HEK293 (cell line): ENCODE data around the gene LOXL4.

Source experiments
- CTCF ChIA-PET: fragments of 350-600 bp; formaldehyde crosslinking; extraction: SDS; loops from one replicate; lab custom pipeline; 2021; ENCODE audit warnings: antibody characterized with exemption; lab: Yijun Ruan, JAX
- POLR2A ChIA-PET: fragments of 300-600 bp; formaldehyde crosslinking; extraction: SDS; loops from one replicate; lab custom pipeline; 2020; ENCODE audit warnings: antibody characterized with exemption, inconsistent platforms; lab: Yijun Ruan, JAX
- H3K27ac ChIP-seq: fragments of 200-500 bp; sonication (Bioruptor generic); 2 replicates; pipeline ENCODE4 v1.5.1; 2014; ENCODE audit warnings: low read depth, low read length, control low read depth, inconsistent platforms; ENCODE audit errors: extremely low read depth
- H3K36me3 ChIP-seq, 2 experiments: fragments of 200-500 bp in 1 of 2; sonication (Bioruptor generic) in 1 of 2; 1 replicate in 1 of 2; 2 replicates in 1 of 2; pipeline ENCODE4 v1.5.1; 2014 to 2017; ENCODE audit warnings: inconsistent platforms in 2 of 2, low read length in 2 of 2; ENCODE audit not compliant: control insufficient read depth in 2 of 2, insufficient read depth in 1 of 2
- H3K4me1 ChIP-seq: fragments of 200-500 bp; sonication (Bioruptor generic); 2 replicates; pipeline ENCODE4 v1.5.1; 2014; ENCODE audit warnings: mild to moderate bottlenecking, low read length, inconsistent platforms; ENCODE audit not compliant: control insufficient read depth, insufficient read depth
- H3K4me3 ChIP-seq: 2 replicates; pipeline ENCODE4 v1.5.1; 2011; ENCODE audit warnings: low read depth, mild to moderate bottlenecking, control low read depth, low read length, moderate library complexity
- H3K9me3 ChIP-seq: fragments of 200-500 bp; sonication (Bioruptor generic); 2 replicates; pipeline ENCODE4 v1.5.1; 2014; ENCODE audit warnings: low read depth, low read length, inconsistent platforms; ENCODE audit not compliant: control insufficient read depth, insufficient read depth
- HIC1 ChIP-seq: fragments of 450-650 bp; formaldehyde crosslinking; IDR thresholded peaks from 2 replicates; pipeline ENCODE4 v1.5.1; 2016; ENCODE audit warnings: missing biosample characterization, missing genetic modification characterization
- KLF10 ChIP-seq: fragments of 450-650 bp; IDR thresholded peaks from 2 replicates; pipeline ENCODE4 v1.5.1; 2018; ENCODE audit warnings: missing biosample characterization, mild to moderate bottlenecking, missing genetic modification characterization
- RBAK ChIP-seq: fragments of 450-650 bp; formaldehyde crosslinking; IDR thresholded peaks from 2 replicates; pipeline ENCODE4 v1.5.1; 2016; ENCODE audit warnings: missing biosample characterization, missing genetic modification characterization
- SCRT2 ChIP-seq: fragments of 450-650 bp; formaldehyde crosslinking; IDR thresholded peaks from 2 replicates; pipeline ENCODE4 v1.5.1; 2016; ENCODE audit warnings: missing biosample characterization, missing genetic modification characterization
- ZNF138 ChIP-seq: fragments of 450-650 bp; formaldehyde crosslinking; IDR thresholded peaks from 2 replicates; pipeline ENCODE4 v1.5.1; 2016; ENCODE audit warnings: missing biosample characterization, missing genetic modification characterization, borderline replicate concordance
- ZNF157 ChIP-seq: fragments of 450-650 bp; formaldehyde crosslinking; IDR thresholded peaks from 2 replicates; pipeline ENCODE4 v1.5.1; 2016; ENCODE audit warnings: missing biosample characterization, missing genetic modification characterization
- ZNF174 ChIP-seq: fragments of 450-650 bp; formaldehyde crosslinking; IDR thresholded peaks from 2 replicates; pipeline ENCODE4 v1.5.0; 2017; ENCODE audit warnings: missing biosample characterization, mild to moderate bottlenecking, missing genetic modification characterization
- ZNF2 ChIP-seq: fragments of 450-650 bp; formaldehyde crosslinking; IDR thresholded peaks from 2 replicates; pipeline ENCODE4 v1.5.1; 2016; ENCODE audit warnings: missing biosample characterization, missing genetic modification characterization
- ZNF202 ChIP-seq: fragments of 450-650 bp; formaldehyde crosslinking; IDR thresholded peaks from 2 replicates; pipeline ENCODE4 v1.5.1; 2016; ENCODE audit warnings: missing biosample characterization, missing genetic modification characterization, borderline replicate concordance
- ZNF214 ChIP-seq: fragments of 450-650 bp; formaldehyde crosslinking; IDR thresholded peaks from 2 replicates; pipeline ENCODE4 v1.5.1; 2017; ENCODE audit warnings: missing biosample characterization, mild to moderate bottlenecking, missing genetic modification characterization, borderline replicate concordance
- ZNF248 ChIP-seq: fragments of 450-650 bp; formaldehyde crosslinking; IDR thresholded peaks from 2 replicates; pipeline ENCODE4 v1.5.1; 2017; ENCODE audit warnings: missing biosample characterization, missing genetic modification characterization
- ZNF292 ChIP-seq: fragments of 450-650 bp; formaldehyde crosslinking; IDR thresholded peaks from 2 replicates; pipeline ENCODE4 v1.5.1; 2016; ENCODE audit warnings: low read depth, missing biosample characterization, missing genetic modification characterization, borderline replicate concordance
- ZNF394 ChIP-seq: fragments of 450-650 bp; formaldehyde crosslinking; IDR thresholded peaks from 2 replicates; pipeline ENCODE4 v1.5.1; 2016; ENCODE audit warnings: missing biosample characterization, missing genetic modification characterization, mild to moderate bottlenecking, moderate library complexity, borderline replicate concordance
- ZNF398 ChIP-seq: fragments of 450-650 bp; formaldehyde crosslinking; IDR thresholded peaks from 2 replicates; pipeline ENCODE4 v1.5.1; 2017; ENCODE audit warnings: missing biosample characterization, missing genetic modification characterization
- ZNF585B ChIP-seq: fragments of 450-650 bp; formaldehyde crosslinking; IDR thresholded peaks from 2 replicates; pipeline ENCODE4 v1.5.1; 2016; ENCODE audit warnings: missing biosample characterization, missing genetic modification characterization
- ZNF610 ChIP-seq: fragments of 450-650 bp; formaldehyde crosslinking; IDR thresholded peaks from 2 replicates; pipeline ENCODE4 v1.5.1; 2016; ENCODE audit warnings: missing biosample characterization, missing genetic modification characterization, borderline replicate concordance
- ZNF645 ChIP-seq: fragments of 450-650 bp; formaldehyde crosslinking; IDR thresholded peaks from 2 replicates; pipeline ENCODE4; 2016; ENCODE audit warnings: missing biosample characterization, missing genetic modification characterization
- ZSCAN23 ChIP-seq: fragments of 450-650 bp; formaldehyde crosslinking; IDR thresholded peaks from 2 replicates; pipeline ENCODE4 v1.5.1; 2016; ENCODE audit warnings: missing biosample characterization, missing genetic modification characterization
- TF ChIP-seq, protein P1 (sequence below): fragments of 450-650 bp; formaldehyde crosslinking; IDR thresholded peaks from 2 replicates; pipeline ENCODE4 v1.5.1; 2016; ENCODE audit warnings: missing biosample characterization, missing genetic modification characterization
- TF ChIP-seq, protein P2 (sequence below): fragments of 450-650 bp; formaldehyde crosslinking; IDR thresholded peaks from 2 replicates; pipeline ENCODE4 v1.5.1; 2016; ENCODE audit warnings: missing biosample characterization, missing genetic modification characterization

The LOXL4 gene

GRCh38 chr10:98205351-98205750 lies 62.6 kb downstream of the LOXL4 start:
- Histone ChIP-seq H3K36me3 (peaks cover 0 to 17% of the 10 kb centered on the region in 2 experiments; a peak in 2 of 3 replicates), H3K9me3 (no peaks in the 10 kb centered on the region), H3K4me1 (no peaks in the 10 kb centered on the region), H3K4me3 (no peak overlapping the region), H3K27ac (no peak overlapping the region)
- POLR2A ChIA-PET, result no interaction called here
- CTCF ChIA-PET, result interaction anchor here (1.5 kb wide), 1 partner anchor 35 kb away, joined by 13 read pairs; no protein-coding TSS in a partner anchor
- no peak for TF ChIP-seq ZNF645 (tag by site-specific recombination)
- TF ChIP-seq ZNF202 (tag by site-specific recombination), result no peak
- TF ChIP-seq ZNF138 (tag by site-specific recombination), result no peak

- H3K36me3 ChIP-seq, result no peaks in the 10 kb centered on the region
- no peak for TF ChIP-seq ZNF157 (tag by site-specific recombination)
- no peak for TF ChIP-seq ZNF174 (tag by site-specific recombination)
- TF ChIP-seq RBAK (tag by site-specific recombination), result no peak
- no peak for TF ChIP-seq ZNF394 (tag by site-specific recombination)
- no peak for TF ChIP-seq ZNF2 (tag by site-specific recombination)
- TF ChIP-seq ZNF585B (tag by site-specific recombination), result no peak
- TF ChIP-seq ZNF398 (tag by site-specific recombination), result no peak
- TF ChIP-seq ZNF214, result no peak
- no peak for TF ChIP-seq HIC1 (tag by site-specific recombination)
- TF ChIP-seq SCRT2 (tag by site-specific recombination), result no peak
- TF ChIP-seq, protein P1, sequence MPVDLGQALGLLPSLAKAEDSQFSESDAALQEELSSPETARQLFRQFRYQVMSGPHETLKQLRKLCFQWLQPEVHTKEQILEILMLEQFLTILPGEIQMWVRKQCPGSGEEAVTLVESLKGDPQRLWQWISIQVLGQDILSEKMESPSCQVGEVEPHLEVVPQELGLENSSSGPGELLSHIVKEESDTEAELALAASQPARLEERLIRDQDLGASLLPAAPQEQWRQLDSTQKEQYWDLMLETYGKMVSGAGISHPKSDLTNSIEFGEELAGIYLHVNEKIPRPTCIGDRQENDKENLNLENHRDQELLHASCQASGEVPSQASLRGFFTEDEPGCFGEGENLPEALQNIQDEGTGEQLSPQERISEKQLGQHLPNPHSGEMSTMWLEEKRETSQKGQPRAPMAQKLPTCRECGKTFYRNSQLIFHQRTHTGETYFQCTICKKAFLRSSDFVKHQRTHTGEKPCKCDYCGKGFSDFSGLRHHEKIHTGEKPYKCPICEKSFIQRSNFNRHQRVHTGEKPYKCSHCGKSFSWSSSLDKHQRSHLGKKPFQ, result no peak
- no peak for TF ChIP-seq ZSCAN23
- no peak for TF ChIP-seq KLF10 (tag by site-specific recombination)
- TF ChIP-seq ZNF248 (tag by site-specific recombination), result no peak
- TF ChIP-seq, protein P2, sequence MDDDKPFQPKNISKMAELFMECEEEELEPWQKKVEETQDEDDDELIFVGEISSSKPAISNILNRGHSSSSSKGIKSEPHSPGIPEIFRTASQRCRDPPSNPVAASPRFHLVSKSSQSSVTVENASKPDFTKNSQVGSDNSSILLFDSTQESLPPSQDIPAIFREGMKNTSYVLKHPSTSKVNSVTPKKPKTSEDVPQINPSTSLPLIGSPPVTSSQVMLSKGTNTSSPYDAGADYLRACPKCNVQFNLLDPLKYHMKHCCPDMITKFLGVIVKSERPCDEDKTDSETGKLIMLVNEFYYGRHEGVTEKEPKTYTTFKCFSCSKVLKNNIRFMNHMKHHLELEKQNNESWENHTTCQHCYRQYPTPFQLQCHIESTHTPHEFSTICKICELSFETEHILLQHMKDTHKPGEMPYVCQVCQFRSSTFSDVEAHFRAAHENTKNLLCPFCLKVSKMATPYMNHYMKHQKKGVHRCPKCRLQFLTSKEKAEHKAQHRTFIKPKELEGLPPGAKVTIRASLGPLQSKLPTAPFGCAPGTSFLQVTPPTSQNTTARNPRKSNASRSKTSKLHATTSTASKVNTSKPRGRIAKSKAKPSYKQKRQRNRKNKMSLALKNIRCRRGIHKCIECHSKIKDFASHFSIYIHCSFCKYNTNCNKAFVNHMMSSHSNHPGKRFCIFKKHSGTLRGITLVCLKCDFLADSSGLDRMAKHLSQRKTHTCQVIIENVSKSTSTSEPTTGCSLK (tag by site-specific recombination), result no peak
- no peak for TF ChIP-seq ZNF610 (tag by site-specific recombination)
- TF ChIP-seq ZNF292 (tag by site-specific recombination), result no peak
- no peak overlapping the region for H3K4me3 ChIP-seq
- H3K27ac ChIP-seq, result no peak overlapping the region
- POLR2A ChIA-PET, result interaction anchor here (0.7 kb wide), 1 partner anchor 328 kb away, joined by 3 read pairs; no protein-coding TSS in a partner anchor
- H3K9me3 ChIP-seq, result no peaks in the 10 kb centered on the region
- CTCF ChIA-PET, result no interaction called here
- no peaks in the 10 kb centered on the region for H3K4me1 ChIP-seq
These were observed 65.6 kb downstream of the LOXL4 start for GRCh38 chr10:98202378-98202777.
